ENCODE results near the gene KDELR1. TPM values are rescaled to one million over a fixed set of nuclear protein-coding genes. Genes with fewer than 3 reads are reported as not detected.

The KDELR1 gene
- total and polyA plus RNA-seq, 9 of the 15 experiments (the other 6 are each of a cell fraction or from before 2014, with no cell fraction given), result 6.1 to 165 (median 58.5) TPM

DNA sequence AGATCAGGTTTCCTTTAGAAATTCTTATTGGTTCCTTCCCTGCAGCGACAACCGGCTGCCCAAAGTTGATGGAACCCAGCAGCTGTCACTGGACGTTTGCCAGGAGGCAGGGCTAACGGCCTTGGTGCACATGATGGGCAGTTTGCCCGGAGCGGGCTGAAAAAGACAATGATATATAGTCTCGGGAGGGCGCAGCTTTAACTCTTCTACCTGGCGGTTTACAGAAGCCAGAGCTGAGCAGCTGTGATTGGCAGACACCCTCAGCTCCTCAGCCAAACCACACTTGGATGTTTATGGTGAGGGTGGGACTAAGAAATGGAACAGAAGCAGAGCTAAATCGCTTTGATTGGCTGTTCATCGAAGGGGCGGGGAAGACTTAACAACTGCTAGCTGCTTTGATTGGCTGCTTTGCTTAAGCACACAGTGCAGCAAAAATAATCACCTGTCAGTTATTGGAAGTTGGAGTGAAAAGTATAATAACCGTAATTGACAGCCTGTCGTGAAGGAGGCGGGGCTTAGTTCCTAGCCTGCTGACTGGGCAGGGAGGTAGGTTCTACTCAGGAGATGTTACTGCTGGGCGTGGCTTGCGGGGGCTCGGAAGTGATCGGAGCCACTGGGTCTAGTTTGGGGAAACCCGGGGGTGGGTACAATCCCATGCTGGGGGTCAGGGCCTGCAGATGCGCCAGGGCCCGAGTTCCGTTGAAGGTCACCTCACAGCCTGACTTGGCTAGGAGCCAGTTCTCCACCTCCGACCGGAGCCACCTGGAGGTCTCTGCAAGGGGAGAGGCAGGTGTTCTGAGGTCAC is 58.5 kb downstream of the KDELR1 start (continued):
- TF ChIP-seq IFI16 (CRISPR knock-in tag; IDR thresholded peaks at IDR 0.05), result no peak
- no peak for TF ChIP-seq YBX1 (IDR thresholded peaks at IDR 0.05)
- TF ChIP-seq, protein P1, sequence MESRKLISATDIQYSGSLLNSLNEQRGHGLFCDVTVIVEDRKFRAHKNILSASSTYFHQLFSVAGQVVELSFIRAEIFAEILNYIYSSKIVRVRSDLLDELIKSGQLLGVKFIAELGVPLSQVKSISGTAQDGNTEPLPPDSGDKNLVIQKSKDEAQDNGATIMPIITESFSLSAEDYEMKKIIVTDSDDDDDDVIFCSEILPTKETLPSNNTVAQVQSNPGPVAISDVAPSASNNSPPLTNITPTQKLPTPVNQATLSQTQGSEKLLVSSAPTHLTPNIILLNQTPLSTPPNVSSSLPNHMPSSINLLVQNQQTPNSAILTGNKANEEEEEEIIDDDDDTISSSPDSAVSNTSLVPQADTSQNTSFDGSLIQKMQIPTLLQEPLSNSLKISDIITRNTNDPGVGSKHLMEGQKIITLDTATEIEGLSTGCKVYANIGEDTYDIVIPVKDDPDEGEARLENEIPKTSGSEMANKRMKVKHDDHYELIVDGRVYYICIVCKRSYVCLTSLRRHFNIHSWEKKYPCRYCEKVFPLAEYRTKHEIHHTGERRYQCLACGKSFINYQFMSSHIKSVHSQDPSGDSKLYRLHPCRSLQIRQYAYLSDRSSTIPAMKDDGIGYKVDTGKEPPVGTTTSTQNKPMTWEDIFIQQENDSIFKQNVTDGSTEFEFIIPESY (CRISPR knock-in tag; IDR thresholded peaks at IDR 0.05), result no peak
- no peak for TF ChIP-seq PTTG1 (tag; IDR thresholded peaks at IDR 0.05; ENCODE audit: low read depth)
- TF ChIP-seq, protein P2, sequence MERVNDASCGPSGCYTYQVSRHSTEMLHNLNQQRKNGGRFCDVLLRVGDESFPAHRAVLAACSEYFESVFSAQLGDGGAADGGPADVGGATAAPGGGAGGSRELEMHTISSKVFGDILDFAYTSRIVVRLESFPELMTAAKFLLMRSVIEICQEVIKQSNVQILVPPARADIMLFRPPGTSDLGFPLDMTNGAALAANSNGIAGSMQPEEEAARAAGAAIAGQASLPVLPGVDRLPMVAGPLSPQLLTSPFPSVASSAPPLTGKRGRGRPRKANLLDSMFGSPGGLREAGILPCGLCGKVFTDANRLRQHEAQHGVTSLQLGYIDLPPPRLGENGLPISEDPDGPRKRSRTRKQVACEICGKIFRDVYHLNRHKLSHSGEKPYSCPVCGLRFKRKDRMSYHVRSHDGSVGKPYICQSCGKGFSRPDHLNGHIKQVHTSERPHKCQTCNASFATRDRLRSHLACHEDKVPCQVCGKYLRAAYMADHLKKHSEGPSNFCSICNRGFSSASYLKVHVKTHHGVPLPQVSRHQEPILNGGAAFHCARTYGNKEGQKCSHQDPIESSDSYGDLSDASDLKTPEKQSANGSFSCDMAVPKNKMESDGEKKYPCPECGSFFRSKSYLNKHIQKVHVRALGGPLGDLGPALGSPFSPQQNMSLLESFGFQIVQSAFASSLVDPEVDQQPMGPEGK (CRISPR knock-in tag; IDR thresholded peaks at IDR 0.05; ENCODE audit: borderline replicate concordance), result no peak
- no peak for TF ChIP-seq CEBPB (tag; IDR thresholded peaks at IDR 0.05)
- TF ChIP-seq SIX5 (IDR thresholded peaks at IDR 0.05; ENCODE audit: borderline replicate concordance in 1 of 2, insufficient read depth in 1 of 2, low read depth in 1 of 2, low read length in 2 of 2), result no peak
- no peak for TF ChIP-seq FUS (optimal IDR thresholded peaks at IDR 0.05; ENCODE audit: low read depth, low read length)
- TF ChIP-seq POLR3A (IDR thresholded peaks at IDR 0.05; ENCODE audit: borderline replicate concordance, extremely low read depth, insufficient read depth, insufficient read length), result no peak
- no peak for TF ChIP-seq ZSCAN29 (IDR thresholded peaks at IDR 0.05)
- no peak for TF ChIP-seq THRAP3 (IDR thresholded peaks at IDR 0.05; ENCODE audit: borderline replicate concordance)
- TF ChIP-seq ZNF77 (CRISPR knock-in tag; IDR thresholded peaks at IDR 0.05), result no peak
- TF ChIP-seq ZNF121 (CRISPR knock-in tag; conservative IDR thresholded peaks at IDR 0.05), result no peak
- TF ChIP-seq PTBP1 (IDR thresholded peaks at IDR 0.05; ENCODE audit: low read depth, low read length), result no peak
- TF ChIP-seq CHCHD3 (CRISPR knock-in tag; IDR thresholded peaks at IDR 0.05), result no peak
- no peak for TF ChIP-seq GABPB2 (CRISPR knock-in tag; conservative IDR thresholded peaks at IDR 0.05)
- peak; percentile 77 for TF ChIP-seq ESRRA (IDR thresholded peaks at IDR 0.05; ENCODE audit: borderline replicate concordance, low read depth)
- TF ChIP-seq, protein P3, sequence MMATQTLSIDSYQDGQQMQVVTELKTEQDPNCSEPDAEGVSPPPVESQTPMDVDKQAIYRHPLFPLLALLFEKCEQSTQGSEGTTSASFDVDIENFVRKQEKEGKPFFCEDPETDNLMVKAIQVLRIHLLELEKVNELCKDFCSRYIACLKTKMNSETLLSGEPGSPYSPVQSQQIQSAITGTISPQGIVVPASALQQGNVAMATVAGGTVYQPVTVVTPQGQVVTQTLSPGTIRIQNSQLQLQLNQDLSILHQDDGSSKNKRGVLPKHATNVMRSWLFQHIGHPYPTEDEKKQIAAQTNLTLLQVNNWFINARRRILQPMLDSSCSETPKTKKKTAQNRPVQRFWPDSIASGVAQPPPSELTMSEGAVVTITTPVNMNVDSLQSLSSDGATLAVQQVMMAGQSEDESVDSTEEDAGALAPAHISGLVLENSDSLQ (IDR thresholded peaks at IDR 0.05), result peak; percentile 99
- TF ChIP-seq ZNF586 (CRISPR knock-in tag; conservative IDR thresholded peaks at IDR 0.05), result no peak
- no peak; the same call in 1 of the 2 replicates for TF ChIP-seq ZFX (CRISPR knock-in tag; IDR thresholded peaks at IDR 0.05)

All from K562 (cell line).